ENCODE results near the gene UBL5.

UBL5 gene

GRCh38 chr19:9857076-9857721, 29.5 kb downstream of the UBL5 start:
- DNase-seq: no peak

GRCh38 chr19:9857920-9858746, 30.4 kb downstream of the UBL5 start:
- no peak for DNase-seq

- DNase-seq: no peak
Measured at GRCh38 chr19:9858766-9859165, 31.0 kb downstream of the UBL5 start.

GRCh38 chr19:9860407-9860806, 32.7 kb downstream of the UBL5 start:
- no peak for DNase-seq

GRCh38 chr19:9861503-9861902, 33.8 kb downstream of the UBL5 start:
- DNase-seq: no peak

GRCh38 chr19:9862938-9863337, 35.2 kb downstream of the UBL5 start:
- DNase-seq: no peak

GRCh38 chr19:9863759-9864158, 36.0 kb downstream of the UBL5 start:
- no peak for DNase-seq

GRCh38 chr19:9865732-9866501, 38.2 kb downstream of the UBL5 start:
- no peak for DNase-seq

GRCh38 chr19:9868983-9869617, 41.4 kb downstream of the UBL5 start:
- DNase-seq: no peak

- DNase-seq: no peak
Measured at GRCh38 chr19:9871626-9872338, 44.1 kb downstream of the UBL5 start.

GRCh38 chr19:9872618-9873242, 45.0 kb downstream of the UBL5 start:
- DNase-seq: no peak

- no peak for DNase-seq
Measured at GRCh38 chr19:9875031-9875627, 47.4 kb downstream of the UBL5 start.

- DNase-seq: no peak
Measured at GRCh38 chr19:9875796-9876195, 48.1 kb downstream of the UBL5 start.

- DNase-seq: no peak
Measured at GRCh38 chr19:9877780-9878510, 50.2 kb downstream of the UBL5 start.

- no peak for DNase-seq
Measured at GRCh38 chr19:9878511-9879196, 50.9 kb downstream of the UBL5 start.
